Activated naive CD4-positive, alpha-beta T cell (primary cell): ENCODE measurements around the gene ATP2C2.
"Not testable (repeated sequence)": the region's sequence is repeated elsewhere in the genome, so short reads cannot be mapped to it uniquely, and the experiment has no call there.

Experiments
- DNase-seq, 4 experiments: peaks; one replicate each; lab custom pipeline; 2025; lab: John Stamatoyannopoulos, UW

ATP2C2 gene

GRCh38 chr16:84421081-84421937, 53.0 kb downstream of the ATP2C2 start:
- DNase-seq: no peak

- no peak for DNase-seq
Observed at GRCh38 chr16:84421938-84422220, 53.5 kb downstream of the ATP2C2 start.

GRCh38 chr16:84423416-84423837, 55.1 kb downstream of the ATP2C2 start:
- DNase-seq: no peak

- DNase-seq: no peak
Observed at GRCh38 chr16:84425696-84426095, 57.4 kb downstream of the ATP2C2 start.

GRCh38 chr16:84426804-84427203, 58.5 kb downstream of the ATP2C2 start:
- DNase-seq: no peak

GRCh38 chr16:84427553-84427952, 59.2 kb downstream of the ATP2C2 start:
- no peak for DNase-seq

GRCh38 chr16:84430860-84431259, 62.5 kb downstream of the ATP2C2 start:
- DNase-seq: no peak

- DNase-seq: no peak
Observed at GRCh38 chr16:84434800-84435199, 66.5 kb downstream of the ATP2C2 start.

GRCh38 chr16:84436196-84436595, 67.9 kb downstream of the ATP2C2 start:
- DNase-seq: no peak

GRCh38 chr16:84438971-84439696, 70.8 kb downstream of the ATP2C2 start:
- no peak for DNase-seq

GRCh38 chr16:84442416-84443145, 74.2 kb downstream of the ATP2C2 start:
- DNase-seq: no peak

GRCh38 chr16:84443166-84443802, 74.9 kb downstream of the ATP2C2 start:
- no peak for DNase-seq

GRCh38 chr16:84444476-84444875, 76.1 kb downstream of the ATP2C2 start:
- no peak for DNase-seq

GRCh38 chr16:84446084-84446483, 77.7 kb downstream of the ATP2C2 start:
- no peak for DNase-seq

GRCh38 chr16:84446596-84447392, 78.5 kb downstream of the ATP2C2 start:
- no peak for DNase-seq

GRCh38 chr16:84448444-84448843, 80.1 kb downstream of the ATP2C2 start:
- no peak for DNase-seq

- no peak for DNase-seq
Observed at GRCh38 chr16:84449156-84450140, 81.1 kb downstream of the ATP2C2 start.

GRCh38 chr16:84450176-84450865, 82.0 kb downstream of the ATP2C2 start:
- DNase-seq: no peak

- DNase-seq: not testable (repeated sequence)
Observed at GRCh38 chr16:84451010-84451676, 82.8 kb downstream of the ATP2C2 start.
